GM19372 (cell line): ENCODE data around the gene EBI3.
"Not testable (repeated sequence)": the region's sequence is repeated elsewhere in the genome, so short reads cannot be mapped to it uniquely, and the experiment has no call there.

Experiments
- ATAC-seq: cut with Tn5 transposase; IDR thresholded peaks from one replicate; pipeline ENCODE4 v1.9.1; 2021; ENCODE audit warnings: mild to moderate bottlenecking, low read depth, moderate library complexity; ENCODE audit not compliant: unreplicated experiment

Gene EBI3

GRCh38 chr19:4199699-4200293, 29.5 kb upstream of the EBI3 start:
- ATAC-seq = no peak

- ATAC-seq = no peak
Observed at GRCh38 chr19:4200940-4201542, 28.3 kb upstream of the EBI3 start.

- no peak for ATAC-seq
Observed at GRCh38 chr19:4201798-4202197, 27.5 kb upstream of the EBI3 start.

- ATAC-seq = no peak
Observed at GRCh38 chr19:4206818-4207484, 22.4 kb upstream of the EBI3 start.

GRCh38 chr19:4208385-4209094, 20.8 kb upstream of the EBI3 start:
- ATAC-seq = no peak

- ATAC-seq = no peak
Observed at GRCh38 chr19:4210166-4210731, 19.1 kb upstream of the EBI3 start.

- no peak for ATAC-seq
Observed at GRCh38 chr19:4213116-4213515, 16.2 kb upstream of the EBI3 start.

- no peak for ATAC-seq
Observed at GRCh38 chr19:4215807-4216206, 13.5 kb upstream of the EBI3 start.

- no peak for ATAC-seq
Observed at GRCh38 chr19:4216846-4217245, 12.5 kb upstream of the EBI3 start.

GRCh38 chr19:4217429-4218264, 11.7 kb upstream of the EBI3 start:
- no peak for ATAC-seq

GRCh38 chr19:4218523-4218922, 10.8 kb upstream of the EBI3 start:
- not testable (repeated sequence) for ATAC-seq

GRCh38 chr19:4220188-4220587, 9.1 kb upstream of the EBI3 start:
- ATAC-seq = no peak

- no peak for ATAC-seq
Observed at GRCh38 chr19:4224470-4224869, 4.9 kb upstream of the EBI3 start.

- ATAC-seq = no peak
Observed at GRCh38 chr19:4225885-4226284, 3.4 kb upstream of the EBI3 start.

GRCh38 chr19:4227771-4228170, 1.6 kb upstream of the EBI3 start:
- no peak for ATAC-seq

GRCh38 chr19:4228765-4229178, 551 bp upstream of the EBI3 start:
- ATAC-seq = no peak

GRCh38 chr19:4230237-4230636, 914 bp downstream of the EBI3 start:
- not testable (repeated sequence) for ATAC-seq

- ATAC-seq = not testable (repeated sequence)
Observed at GRCh38 chr19:4231521-4231920, 2.2 kb downstream of the EBI3 start.

GRCh38 chr19:4232139-4232538, 2.8 kb downstream of the EBI3 start:
- not testable (repeated sequence) for ATAC-seq

- ATAC-seq = no peak
Observed at GRCh38 chr19:4232614-4233281, 3.4 kb downstream of the EBI3 start.
